HG03521 (cell line): ENCODE measurements around the gene EAPP.
A peak's percentile ranks its signal among the peaks of the same experiment; 100 is the strongest.
"Not testable (repeated sequence)": the region's sequence is repeated elsewhere in the genome, so short reads cannot be mapped to it uniquely, and the experiment has no call there.

Experiments
- ATAC-seq: cut with Tn5 transposase; IDR thresholded peaks from one replicate; pipeline ENCODE4 v1.9.1; 2021; ENCODE audit warnings: mild to moderate bottlenecking, moderate library complexity; ENCODE audit not compliant: unreplicated experiment

The EAPP gene

GRCh38 chr14:34539407-34540180 is at the start of gene EAPP:
Gene EAPP, minus strand, starts transcription at chr14:34539701. Its CDS starts 73 bp downstream, at chr14:34539628.
- peak; percentile 98 for ATAC-seq

GRCh38 chr14:34583525-34583924 is 44.0 kb upstream of the EAPP start:
- no peak for ATAC-seq

GRCh38 chr14:34582117-34582680 is 42.7 kb upstream of the EAPP start:
- ATAC-seq = no peak

- no peak for ATAC-seq
Observed at GRCh38 chr14:34580381-34580780, 40.9 kb upstream of the EAPP start.

- no peak for ATAC-seq
Observed at GRCh38 chr14:34571771-34572170, 32.3 kb upstream of the EAPP start.

- ATAC-seq = no peak
Observed at GRCh38 chr14:34569750-34570149, 30.2 kb upstream of the EAPP start.

- no peak for ATAC-seq
Observed at GRCh38 chr14:34568803-34569202, 29.3 kb upstream of the EAPP start.

- no peak for ATAC-seq
Observed at GRCh38 chr14:34562776-34563150, 23.3 kb upstream of the EAPP start.

GRCh38 chr14:34562037-34562775 is 22.7 kb upstream of the EAPP start:
- not testable (repeated sequence) for ATAC-seq

GRCh38 chr14:34556498-34556829 is 17.0 kb upstream of the EAPP start:
- peak; percentile 46 for ATAC-seq

GRCh38 chr14:34555583-34556497 is 16.3 kb upstream of the EAPP start:
- ATAC-seq = peak; percentile 62

GRCh38 chr14:34554540-34555250 is 15.2 kb upstream of the EAPP start:
- ATAC-seq = no peak

- ATAC-seq = not testable (repeated sequence)
Observed at GRCh38 chr14:34549276-34549966, 9.9 kb upstream of the EAPP start.

- ATAC-seq = no peak
Observed at GRCh38 chr14:34548472-34548981, 9.0 kb upstream of the EAPP start.

- peak; percentile 37 for ATAC-seq
Observed at GRCh38 chr14:34547136-34547520, 7.6 kb upstream of the EAPP start.

GRCh38 chr14:34546272-34547135 is 7.0 kb upstream of the EAPP start:
- ATAC-seq = peak; percentile 64

- not testable (repeated sequence) for ATAC-seq
Observed at GRCh38 chr14:34540181-34541059, 919 bp upstream of the EAPP start.
